HepG2 (cell line): ENCODE results near the gene PRSS36. TPM values are rescaled to one million over a fixed set of nuclear protein-coding genes. Genes with fewer than 3 reads are reported as not detected.

ENCODE experiments used
- AGO1 ChIP-seq: fragments of 200-400 bp; formaldehyde crosslinking; IDR thresholded peaks from 2 replicates; pipeline ENCODE4 v1.6.1; 2017; ENCODE audit warnings: mild to moderate bottlenecking, low read depth, low read length, moderate library complexity; ENCODE audit not compliant: poor library complexity, severe bottlenecking
- GLI4 ChIP-seq: sonication (generic); formaldehyde crosslinking; IDR thresholded peaks from 2 replicates; pipeline ENCODE4 v1.5.1; 2020; ENCODE audit warnings: missing genetic modification reagents, mild to moderate bottlenecking, moderate library complexity, borderline replicate concordance
- SP2 ChIP-seq: sonication (generic); formaldehyde crosslinking; IDR thresholded peaks from 2 replicates; pipeline ENCODE4 v1.5.1; 2020; ENCODE audit warnings: mild to moderate bottlenecking, missing genetic modification reagents
- SPEN ChIP-seq: sonication (generic); formaldehyde crosslinking; IDR thresholded peaks from 2 replicates; pipeline ENCODE4 v1.5.1; 2020; ENCODE audit warnings: low read depth, mild to moderate bottlenecking, missing genetic modification reagents
- ZFP82 ChIP-seq: sonication (generic); formaldehyde crosslinking; IDR thresholded peaks from 2 replicates; pipeline ENCODE4 v1.5.1; 2020; ENCODE audit warnings: mild to moderate bottlenecking, missing genetic modification reagents, borderline replicate concordance
- ZNF446 ChIP-seq: sonication (generic); formaldehyde crosslinking; IDR thresholded peaks from 2 replicates; pipeline ENCODE4 v1.5.0; 2020; ENCODE audit warnings: mild to moderate bottlenecking, missing genetic modification reagents
- ZNF704 ChIP-seq: sonication (generic); formaldehyde crosslinking; IDR thresholded peaks from 2 replicates; pipeline ENCODE4 v1.8.1; 2023; ENCODE audit warnings: mild to moderate bottlenecking, inconsistent platforms, moderate library complexity, missing genetic modification reagents, borderline replicate concordance
- ZNF891 ChIP-seq: sonication (generic); formaldehyde crosslinking; IDR thresholded peaks from 2 replicates; pipeline ENCODE4 v1.5.0; 2020; ENCODE audit warnings: mild to moderate bottlenecking, missing genetic modification reagents
- ZSCAN25 ChIP-seq: sonication (generic); formaldehyde crosslinking; IDR thresholded peaks from 2 replicates; pipeline ENCODE4 v1.8.0; 2022; ENCODE audit warnings: mild to moderate bottlenecking, missing genetic modification reagents
- ZSCAN29 ChIP-seq: sonication (generic); formaldehyde crosslinking; conservative IDR thresholded peaks from 2 replicates; pipeline ENCODE4 v1.4.0; 2020; ENCODE audit warnings: mild to moderate bottlenecking, missing genetic modification reagents
- polyA plus RNA-seq, 8 experiments: library from polyadenylated mRNA; depleted of rRNA in 3 of 8; stranded (reverse) in 7 of 8; unstranded in 1 of 8; fragments of >200 nt; fragmentation: Illumina TruSeq in 4 of 8; extraction: Trizol in 4 of 8; gene quantifications; 2 replicates each; pipeline versions ENCODE4 v1.2.1 to v1.2.3, GENCODE V29; 2011 to 2016; ENCODE audit warnings: low read depth in 4 of 8, missing spikeins in 1 of 8, mixed read lengths in 1 of 8; ENCODE audit not compliant: insufficient read depth in 1 of 8
- total RNA-seq, 5 experiments: library from RNA; depleted of rRNA; stranded (reverse); fragments of >200 nt; fragmentation: Illumina TruSeq; extraction: Trizol; gene quantifications; 2 replicates each; pipeline ENCODE4 v1.2.3, GENCODE V29; 2016; ENCODE audit warnings: low read depth in 1 of 5
- TF ChIP-seq, protein P1 (sequence below): sonication (generic); formaldehyde crosslinking; IDR thresholded peaks from 2 replicates; pipeline ENCODE4 v1.5.1; 2020; ENCODE audit warnings: mild to moderate bottlenecking, missing genetic modification reagents, moderate library complexity
- TF ChIP-seq, protein P2 (sequence below): sonication (generic); formaldehyde crosslinking; IDR thresholded peaks from 2 replicates; pipeline ENCODE4 v1.4.0; 2020; ENCODE audit warnings: missing genetic modification reagents
- TF ChIP-seq, protein P3 (sequence below): sonication (generic); formaldehyde crosslinking; IDR thresholded peaks from 2 replicates; pipeline ENCODE4 v1.8.1; 2023; ENCODE audit warnings: mild to moderate bottlenecking, missing genetic modification reagents
- TF ChIP-seq, protein P4 (sequence below): sonication (generic); formaldehyde crosslinking; IDR thresholded peaks from 2 replicates; pipeline ENCODE4 v1.5.1; 2020; ENCODE audit warnings: mild to moderate bottlenecking, moderate library complexity, missing genetic modification reagents
- TF ChIP-seq, protein P5 (sequence below): IDR thresholded peaks from 2 replicates; pipeline ENCODE4 v1.6.1; 2012; ENCODE audit warnings: low read depth, low read length, improper control_type of control experiment

PRSS36 gene
- total and polyA plus RNA-seq, 2 of the 13 experiments (the other 11 are each of a cell fraction or from before 2014, with no cell fraction given) = 1.5 to 2.1 TPM

- TF ChIP-seq, protein P1, sequence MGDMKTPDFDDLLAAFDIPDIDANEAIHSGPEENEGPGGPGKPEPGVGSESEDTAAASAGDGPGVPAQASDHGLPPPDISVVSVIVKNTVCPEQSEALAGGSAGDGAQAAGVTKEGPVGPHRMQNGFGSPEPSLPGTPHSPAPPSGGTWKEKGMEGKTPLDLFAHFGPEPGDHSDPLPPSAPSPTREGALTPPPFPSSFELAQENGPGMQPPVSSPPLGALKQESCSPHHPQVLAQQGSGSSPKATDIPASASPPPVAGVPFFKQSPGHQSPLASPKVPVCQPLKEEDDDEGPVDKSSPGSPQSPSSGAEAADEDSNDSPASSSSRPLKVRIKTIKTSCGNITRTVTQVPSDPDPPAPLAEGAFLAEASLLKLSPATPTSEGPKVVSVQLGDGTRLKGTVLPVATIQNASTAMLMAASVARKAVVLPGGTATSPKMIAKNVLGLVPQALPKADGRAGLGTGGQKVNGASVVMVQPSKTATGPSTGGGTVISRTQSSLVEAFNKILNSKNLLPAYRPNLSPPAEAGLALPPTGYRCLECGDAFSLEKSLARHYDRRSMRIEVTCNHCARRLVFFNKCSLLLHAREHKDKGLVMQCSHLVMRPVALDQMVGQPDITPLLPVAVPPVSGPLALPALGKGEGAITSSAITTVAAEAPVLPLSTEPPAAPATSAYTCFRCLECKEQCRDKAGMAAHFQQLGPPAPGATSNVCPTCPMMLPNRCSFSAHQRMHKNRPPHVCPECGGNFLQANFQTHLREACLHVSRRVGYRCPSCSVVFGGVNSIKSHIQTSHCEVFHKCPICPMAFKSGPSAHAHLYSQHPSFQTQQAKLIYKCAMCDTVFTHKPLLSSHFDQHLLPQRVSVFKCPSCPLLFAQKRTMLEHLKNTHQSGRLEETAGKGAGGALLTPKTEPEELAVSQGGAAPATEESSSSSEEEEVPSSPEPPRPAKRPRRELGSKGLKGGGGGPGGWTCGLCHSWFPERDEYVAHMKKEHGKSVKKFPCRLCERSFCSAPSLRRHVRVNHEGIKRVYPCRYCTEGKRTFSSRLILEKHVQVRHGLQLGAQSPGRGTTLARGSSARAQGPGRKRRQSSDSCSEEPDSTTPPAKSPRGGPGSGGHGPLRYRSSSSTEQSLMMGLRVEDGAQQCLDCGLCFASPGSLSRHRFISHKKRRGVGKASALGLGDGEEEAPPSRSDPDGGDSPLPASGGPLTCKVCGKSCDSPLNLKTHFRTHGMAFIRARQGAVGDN (CRISPR knock-in tag) = peak; percentile 94
- TF ChIP-seq ZNF891 (CRISPR knock-in tag) (no peak), SPEN (CRISPR knock-in tag) (peak; percentile 91), AGO1 (peak; percentile 75), ZSCAN25 (no peak), ZNF446 (CRISPR knock-in tag) (no peak), ZSCAN29 (CRISPR knock-in tag) (no peak), ZFP82 (CRISPR knock-in tag) (0 out of 2 replicates have a peak, but pooled peaks have one; percentile 15), GLI4 (no peak; the same call in none of the 2 replicates), SP2 (CRISPR knock-in tag) (peak; percentile 80), ZNF704 (CRISPR knock-in tag) (peak; percentile 71)
- TF ChIP-seq, protein P2, sequence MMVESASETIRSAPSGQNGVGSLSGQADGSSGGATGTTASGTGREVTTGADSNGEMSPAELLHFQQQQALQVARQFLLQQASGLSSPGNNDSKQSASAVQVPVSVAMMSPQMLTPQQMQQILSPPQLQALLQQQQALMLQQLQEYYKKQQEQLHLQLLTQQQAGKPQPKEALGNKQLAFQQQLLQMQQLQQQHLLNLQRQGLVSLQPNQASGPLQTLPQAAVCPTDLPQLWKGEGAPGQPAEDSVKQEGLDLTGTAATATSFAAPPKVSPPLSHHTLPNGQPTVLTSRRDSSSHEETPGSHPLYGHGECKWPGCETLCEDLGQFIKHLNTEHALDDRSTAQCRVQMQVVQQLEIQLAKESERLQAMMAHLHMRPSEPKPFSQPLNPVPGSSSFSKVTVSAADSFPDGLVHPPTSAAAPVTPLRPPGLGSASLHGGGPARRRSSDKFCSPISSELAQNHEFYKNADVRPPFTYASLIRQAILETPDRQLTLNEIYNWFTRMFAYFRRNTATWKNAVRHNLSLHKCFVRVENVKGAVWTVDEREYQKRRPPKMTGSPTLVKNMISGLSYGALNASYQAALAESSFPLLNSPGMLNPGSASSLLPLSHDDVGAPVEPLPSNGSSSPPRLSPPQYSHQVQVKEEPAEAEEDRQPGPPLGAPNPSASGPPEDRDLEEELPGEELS (CRISPR knock-in tag) = peak; percentile 72
- TF ChIP-seq, protein P3, sequence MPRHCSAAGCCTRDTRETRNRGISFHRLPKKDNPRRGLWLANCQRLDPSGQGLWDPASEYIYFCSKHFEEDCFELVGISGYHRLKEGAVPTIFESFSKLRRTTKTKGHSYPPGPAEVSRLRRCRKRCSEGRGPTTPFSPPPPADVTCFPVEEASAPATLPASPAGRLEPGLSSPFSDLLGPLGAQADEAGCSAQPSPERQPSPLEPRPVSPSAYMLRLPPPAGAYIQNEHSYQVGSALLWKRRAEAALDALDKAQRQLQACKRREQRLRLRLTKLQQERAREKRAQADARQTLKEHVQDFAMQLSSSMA (CRISPR knock-in tag) = peak; percentile 97
- TF ChIP-seq, protein P4, sequence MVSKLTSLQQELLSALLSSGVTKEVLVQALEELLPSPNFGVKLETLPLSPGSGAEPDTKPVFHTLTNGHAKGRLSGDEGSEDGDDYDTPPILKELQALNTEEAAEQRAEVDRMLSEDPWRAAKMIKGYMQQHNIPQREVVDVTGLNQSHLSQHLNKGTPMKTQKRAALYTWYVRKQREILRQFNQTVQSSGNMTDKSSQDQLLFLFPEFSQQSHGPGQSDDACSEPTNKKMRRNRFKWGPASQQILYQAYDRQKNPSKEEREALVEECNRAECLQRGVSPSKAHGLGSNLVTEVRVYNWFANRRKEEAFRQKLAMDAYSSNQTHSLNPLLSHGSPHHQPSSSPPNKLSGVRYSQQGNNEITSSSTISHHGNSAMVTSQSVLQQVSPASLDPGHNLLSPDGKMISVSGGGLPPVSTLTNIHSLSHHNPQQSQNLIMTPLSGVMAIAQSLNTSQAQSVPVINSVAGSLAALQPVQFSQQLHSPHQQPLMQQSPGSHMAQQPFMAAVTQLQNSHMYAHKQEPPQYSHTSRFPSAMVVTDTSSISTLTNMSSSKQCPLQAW (CRISPR knock-in tag) = peak; percentile 95
- TF ChIP-seq, protein P5, sequence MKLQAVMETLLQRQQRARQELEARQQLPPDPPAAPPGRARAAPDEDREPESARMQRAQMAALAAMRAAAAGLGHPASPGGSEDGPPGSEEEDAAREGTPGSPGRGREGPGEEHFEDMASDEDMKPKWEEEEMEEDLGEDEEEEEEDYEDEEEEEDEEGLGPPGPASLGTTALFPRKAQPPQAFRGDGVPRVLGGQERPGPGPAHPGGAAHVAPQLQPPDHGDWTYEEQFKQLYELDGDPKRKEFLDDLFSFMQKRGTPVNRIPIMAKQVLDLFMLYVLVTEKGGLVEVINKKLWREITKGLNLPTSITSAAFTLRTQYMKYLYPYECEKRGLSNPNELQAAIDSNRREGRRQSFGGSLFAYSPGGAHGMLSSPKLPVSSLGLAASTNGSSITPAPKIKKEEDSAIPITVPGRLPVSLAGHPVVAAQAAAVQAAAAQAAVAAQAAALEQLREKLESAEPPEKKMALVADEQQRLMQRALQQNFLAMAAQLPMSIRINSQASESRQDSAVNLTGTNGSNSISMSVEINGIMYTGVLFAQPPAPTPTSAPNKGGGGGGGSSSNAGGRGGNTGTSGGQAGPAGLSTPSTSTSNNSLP = no peak
These were observed 55.3 kb downstream of the PRSS36 start, which contains the start of gene VKORC1 (continued) for GRCh38 chr16:31094424-31095120.
